Lung microvascular endothelial cell (primary cell): Measurements from ENCODE around the gene WDR44. TPM values are rescaled to one million over a fixed set of nuclear protein-coding genes. Genes with fewer than 3 reads are reported as not detected.
A peak's percentile ranks its signal among the peaks of the same experiment; 100 is the strongest.
"Not testable (repeated sequence)": the region's sequence is repeated elsewhere in the genome, so short reads cannot be mapped to it uniquely, and the experiment has no call there.

Experiments
- DNase-seq, 2 donors: peaks; one replicate each; pipeline versions ENCODE4 v3.0.0 to v3.0.0-alpha.2; 2010; ENCODE audit warnings: low read depth in 2 of 2
- total RNA-seq: library from RNA; depleted of rRNA; stranded (reverse); fragments of >200 nt; gene quantifications from 2 replicates; pipeline ENCODE4 v1.2.1, GENCODE V29; 2014

WDR44 gene
- total RNA-seq = 6.8 and 8.3 TPM in 2 replicates

- peak; percentile 94 to 96 for DNase-seq
Observed at GRCh38 chrX:118345464-118346257, at the start of gene WDR44. TSS of gene WDR44 (plus strand) at chrX:118346106. CDS start at chrX:118346504, 398 bp downstream.

GRCh38 chrX:118305827-118306226 is 40.1 kb upstream of the WDR44 start:
- not testable (repeated sequence) for DNase-seq

GRCh38 chrX:118315529-118315928 is 30.4 kb upstream of the WDR44 start:
- no peak for DNase-seq

GRCh38 chrX:118324588-118324987 is 21.3 kb upstream of the WDR44 start:
- no peak for DNase-seq

- DNase-seq = peak; percentile 8 to 16
Observed at GRCh38 chrX:118325453-118325852, 20.5 kb upstream of the WDR44 start.

GRCh38 chrX:118329175-118329574 is 16.7 kb upstream of the WDR44 start:
- no peak for DNase-seq

GRCh38 chrX:118337687-118338086 is 8.2 kb upstream of the WDR44 start:
- DNase-seq = no peak

GRCh38 chrX:118338930-118339329 is 7.0 kb upstream of the WDR44 start:
- DNase-seq = no peak

- DNase-seq = no peak
Observed at GRCh38 chrX:118345045-118345463, 852 bp upstream of the WDR44 start.

GRCh38 chrX:118346258-118347094 is 570 bp downstream of the WDR44 start:
- DNase-seq = peak; percentile 26 to 41

- peak; percentile 30 to 59 for DNase-seq
Observed at GRCh38 chrX:118347131-118347530, 1.2 kb downstream of the WDR44 start.

- no peak for DNase-seq
Observed at GRCh38 chrX:118347736-118348135, 1.8 kb downstream of the WDR44 start.

- no peak for DNase-seq
Observed at GRCh38 chrX:118348186-118348810, 2.4 kb downstream of the WDR44 start.

GRCh38 chrX:118349188-118349587 is 3.3 kb downstream of the WDR44 start:
- no peak for DNase-seq

- peak; percentile 11 to 40 for DNase-seq
Observed at GRCh38 chrX:118350221-118350620, 4.3 kb downstream of the WDR44 start.

- peak; percentile 11 to 45 for DNase-seq
Observed at GRCh38 chrX:118350706-118351105, 4.8 kb downstream of the WDR44 start.

GRCh38 chrX:118352566-118352965 is 6.7 kb downstream of the WDR44 start:
- no peak for DNase-seq

- no peak for DNase-seq
Observed at GRCh38 chrX:118353081-118353850, 7.4 kb downstream of the WDR44 start.

GRCh38 chrX:118355225-118355920 is 9.5 kb downstream of the WDR44 start:
- peak; percentile 27 to 48 for DNase-seq

GRCh38 chrX:118356154-118356701 is 10.3 kb downstream of the WDR44 start:
- peak; percentile 79 to 87 for DNase-seq
